NCI-H226 (cell line): ENCODE results near the gene AMFR.
"Not testable (repeated sequence)": the region's sequence is repeated elsewhere in the genome, so short reads cannot be mapped to it uniquely, and the experiment has no call there.

ENCODE experiments used
- DNase-seq: peaks from one replicate; pipeline ENCODE4 v3.0.0-alpha.2; 2015

AMFR gene

GRCh38 chr16:56423584-56424403 lies 1.6 kb downstream of the AMFR start:
- DNase-seq = no peak

GRCh38 chr16:56422896-56423441 lies 2.4 kb downstream of the AMFR start:
- DNase-seq = no peak

GRCh38 chr16:56421976-56422669 lies 3.2 kb downstream of the AMFR start:
- DNase-seq = no peak

GRCh38 chr16:56421313-56421712 lies 4.0 kb downstream of the AMFR start:
- DNase-seq = no peak

- no peak for DNase-seq
Measured at GRCh38 chr16:56420613-56421012, 4.7 kb downstream of the AMFR start.

- DNase-seq = no peak
Measured at GRCh38 chr16:56419740-56420548, 5.4 kb downstream of the AMFR start.

- DNase-seq = no peak
Measured at GRCh38 chr16:56417138-56417537, 8.2 kb downstream of the AMFR start.

- no peak for DNase-seq
Measured at GRCh38 chr16:56415875-56416274, 9.5 kb downstream of the AMFR start.

GRCh38 chr16:56414366-56414765 lies 11.0 kb downstream of the AMFR start:
- DNase-seq = no peak

GRCh38 chr16:56413381-56413780 lies 12.0 kb downstream of the AMFR start:
- no peak for DNase-seq

- no peak for DNase-seq
Measured at GRCh38 chr16:56411624-56412023, 13.7 kb downstream of the AMFR start.

- peak; percentile 35 for DNase-seq
Measured at GRCh38 chr16:56411123-56411522, 14.2 kb downstream of the AMFR start.

GRCh38 chr16:56409195-56409594 lies 16.1 kb downstream of the AMFR start:
- no peak for DNase-seq

GRCh38 chr16:56408379-56409098 lies 16.8 kb downstream of the AMFR start:
- no peak for DNase-seq

- no peak for DNase-seq
Measured at GRCh38 chr16:56405977-56406672, 19.2 kb downstream of the AMFR start.

- no peak for DNase-seq
Measured at GRCh38 chr16:56401482-56401881, 23.9 kb downstream of the AMFR start.

- no peak for DNase-seq
Measured at GRCh38 chr16:56400458-56400857, 24.9 kb downstream of the AMFR start.

- no peak for DNase-seq
Measured at GRCh38 chr16:56399486-56399885, 25.9 kb downstream of the AMFR start.

- no peak for DNase-seq
Measured at GRCh38 chr16:56399047-56399446, 26.3 kb downstream of the AMFR start.

GRCh38 chr16:56396724-56397123 lies 28.6 kb downstream of the AMFR start:
- DNase-seq = not testable (repeated sequence)

- DNase-seq = peak; percentile 94
Measured at GRCh38 chr16:56389554-56389953, 35.8 kb downstream of the AMFR start.

- peak; percentile 17 for DNase-seq
Measured at GRCh38 chr16:56388209-56388608, 37.1 kb downstream of the AMFR start.
